Suprapubic skin (tissue), 4 donors: ENCODE measurements around the gene PAF1.

Source experiments
- EP300 ChIP-seq: sonication (generic); formaldehyde crosslinking; IDR thresholded peaks from one replicate; pipeline ENCODE4 v1.6.1; 2017; ENCODE audit warnings: antibody characterized with exemption
- POLR2A ChIP-seq, 2 donors: fragments of 450-650 bp; IDR thresholded peaks; one replicate each; pipeline ENCODE4 v1.6.1; 2017; ENCODE audit warnings: antibody characterized with exemption in 2 of 2, mild to moderate bottlenecking in 2 of 2, moderate library complexity in 2 of 2
- POLR2AphosphoS5 ChIP-seq, 3 donors: sonication (generic); formaldehyde crosslinking; IDR thresholded peaks; one replicate each; pipeline ENCODE4 v1.6.1; 2017; ENCODE audit warnings: antibody characterized with exemption in 3 of 3
- TF ChIP-seq, protein P1 (sequence below), 2 donors: fragments of 200-600 bp in 1 of 2; fragments of 450-650 bp in 1 of 2; sonication (generic) in 1 of 2; IDR thresholded peaks; one replicate each; pipeline ENCODE4 v1.5.1; 2016 to 2019; ENCODE audit warnings: antibody characterized with exemption in 2 of 2, mild to moderate bottlenecking in 1 of 2, moderate library complexity in 1 of 2

GRCh38 chr19:39434123-39435076 lies 43.5 kb upstream of the PAF1 start:
- TF ChIP-seq, protein P1, sequence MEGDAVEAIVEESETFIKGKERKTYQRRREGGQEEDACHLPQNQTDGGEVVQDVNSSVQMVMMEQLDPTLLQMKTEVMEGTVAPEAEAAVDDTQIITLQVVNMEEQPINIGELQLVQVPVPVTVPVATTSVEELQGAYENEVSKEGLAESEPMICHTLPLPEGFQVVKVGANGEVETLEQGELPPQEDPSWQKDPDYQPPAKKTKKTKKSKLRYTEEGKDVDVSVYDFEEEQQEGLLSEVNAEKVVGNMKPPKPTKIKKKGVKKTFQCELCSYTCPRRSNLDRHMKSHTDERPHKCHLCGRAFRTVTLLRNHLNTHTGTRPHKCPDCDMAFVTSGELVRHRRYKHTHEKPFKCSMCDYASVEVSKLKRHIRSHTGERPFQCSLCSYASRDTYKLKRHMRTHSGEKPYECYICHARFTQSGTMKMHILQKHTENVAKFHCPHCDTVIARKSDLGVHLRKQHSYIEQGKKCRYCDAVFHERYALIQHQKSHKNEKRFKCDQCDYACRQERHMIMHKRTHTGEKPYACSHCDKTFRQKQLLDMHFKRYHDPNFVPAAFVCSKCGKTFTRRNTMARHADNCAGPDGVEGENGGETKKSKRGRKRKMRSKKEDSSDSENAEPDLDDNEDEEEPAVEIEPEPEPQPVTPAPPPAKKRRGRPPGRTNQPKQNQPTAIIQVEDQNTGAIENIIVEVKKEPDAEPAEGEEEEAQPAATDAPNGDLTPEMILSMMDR (IDR thresholded peaks at IDR 0.05), result no peak
- TF ChIP-seq POLR2AphosphoS5 (IDR thresholded peaks at IDR 0.05) (no peak), POLR2A (IDR thresholded peaks at IDR 0.05) (no peak), EP300 (no peak)
